ENCODE measurements around the gene CHMP2A. TPM values are rescaled to one million over a fixed set of nuclear protein-coding genes. Genes with fewer than 3 reads are reported as not detected.

Gene CHMP2A
- total and polyA plus RNA-seq, 2 of the 8 experiments (the other 6 are each of a cell fraction or from before 2014, with no cell fraction given), result 70.0 to 132 TPM

DNA sequence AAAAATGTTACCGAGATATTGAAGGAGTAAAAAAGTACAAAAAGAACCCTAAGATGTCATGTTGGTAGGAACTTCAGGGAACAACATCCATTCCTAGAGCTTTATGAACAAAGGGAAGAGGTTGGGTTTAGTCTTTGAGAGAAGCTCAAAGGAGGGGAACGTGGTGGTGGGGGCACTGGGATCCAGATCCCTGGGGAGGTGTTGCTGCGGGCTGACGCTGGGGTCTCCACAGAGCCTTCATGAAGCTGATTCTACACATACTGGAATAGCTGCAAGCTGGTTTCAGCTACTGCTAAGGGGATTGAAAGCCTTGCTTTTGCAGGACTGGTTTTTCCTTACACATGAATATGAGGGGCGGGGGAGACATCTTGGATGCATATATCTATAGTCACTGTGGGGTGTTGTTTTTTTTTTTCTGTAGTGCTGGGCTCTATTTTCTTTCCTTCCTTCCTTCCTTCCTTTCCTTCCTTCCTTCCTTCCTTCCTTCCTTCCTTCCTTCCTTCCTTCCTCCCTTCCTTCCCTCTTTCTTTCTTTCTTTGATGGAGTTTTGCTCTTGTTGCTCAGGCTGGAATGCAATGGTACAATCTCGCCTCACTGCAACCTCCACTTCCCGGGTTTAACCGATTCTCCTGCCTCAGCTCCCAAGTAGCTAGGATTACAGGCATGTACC lies 24.7 kb upstream of the CHMP2A start:
- H3K23me2 ChIP-seq (ENCODE audit: low read depth, low read length), result peaks cover 5% of the 10 kb centered on the region
- no peak overlapping the region for H2AK5ac ChIP-seq (ENCODE audit: low read depth, low read length)
- H2BK5ac ChIP-seq (ENCODE audit: low read depth, low read length), result no peak overlapping the region
- peaks cover 0 to 8% (median 0%) of the 10 kb centered on the region in 4 experiments; a peak in 3 of 7 replicates for H3K4me1 ChIP-seq (replicated peaks in 1 of 4; ENCODE audit: control insufficient read depth in 3 of 4, insufficient read depth in 4 of 4, low read length in 3 of 4)
- H3K27ac ChIP-seq (ENCODE audit: low read depth, low read length), result no peak overlapping the region
- no peak overlapping the region for H2BK20ac ChIP-seq (ENCODE audit: low read length)
- H3K18ac ChIP-seq (ENCODE audit: extremely low read depth, low read length), result no peak overlapping the region
- no peaks in the 10 kb centered on the region for H3K27me3 ChIP-seq (replicated peaks in 1 of 4; ENCODE audit: control insufficient read depth in 3 of 4, extremely low read depth in 1 of 4, insufficient read depth in 3 of 4, low read length in 3 of 4)
- peaks cover 0 to 11% of the 10 kb centered on the region in 2 experiments for H4K20me1 ChIP-seq (replicated peaks in 1 of 2; ENCODE audit: control insufficient read depth in 1 of 2, insufficient read depth in 2 of 2, low read length in 2 of 2)
- no peaks in the 10 kb centered on the region for H3K9me3 ChIP-seq (ENCODE audit: insufficient read depth in 2 of 2, low read depth in 1 of 2, low read length in 1 of 2)
- no peak overlapping the region for H2BK15ac ChIP-seq (ENCODE audit: low read length)
- peaks cover 0 to 3% (median 0%) of the 10 kb centered on the region in 4 experiments; a peak in 1 of 8 replicates for H3K36me3 ChIP-seq (ENCODE audit: control insufficient read depth in 2 of 4, insufficient read depth in 4 of 4, low read length in 3 of 4)
- FAIRE-seq (no peak), DNase-seq (ENCODE audit: low read depth in 1 of 2, low spot score in 2 of 2) (no peak)
- H3K23ac ChIP-seq (ENCODE audit: insufficient read length), result no peak overlapping the region
- 92% methylated on average over 8 of the region's 8 CpGs; no CpG with 5 or more reads in 1 of the 2 experiments for WGBS, 2 experiments (ENCODE audit: extremely low coverage in 1 of 2, insufficient coverage in 1 of 2, insufficient read length in 1 of 2, insufficient replicate concordance in 2 of 2, low coverage in 1 of 2, low lambda C conversion rate in 2 of 2, missing lambda C conversion rate in 1 of 2)
- no peak overlapping the region for H4K8ac ChIP-seq (ENCODE audit: extremely low read depth, insufficient read depth, low read length)
- no peak overlapping the region for H3K9ac ChIP-seq (replicated peaks in 1 of 4; ENCODE audit: extremely low read depth in 1 of 4, low read depth in 3 of 4, low read length in 3 of 4)
- H3K79me2 ChIP-seq (ENCODE audit: control insufficient read depth in 1 of 2, insufficient read depth in 2 of 2, low read length in 2 of 2), result peaks cover 0 to 3% of the 10 kb centered on the region in 2 experiments; a peak in 1 of 4 replicates
- no peak overlapping the region for H2BK12ac ChIP-seq (ENCODE audit: low read depth, low read length)
- no peak overlapping the region for H2BK120ac ChIP-seq (replicated peaks; ENCODE audit: low read depth, low read length)
- no peak overlapping the region for H2AFZ ChIP-seq (ENCODE audit: low read length)
- no peak overlapping the region for H4K91ac ChIP-seq (replicated peaks; ENCODE audit: insufficient read length, low read length)
- no peak overlapping the region for H4K5ac ChIP-seq (ENCODE audit: insufficient read length, low read depth, low read length)
- POLR2A ChIA-PET (ENCODE audit: partially characterized antibody), result interaction anchor here (1.2 to 8.4 kb wide), 4 partner anchors 34 to 79 kb away, joined by 3 to 82 read pairs (median 6); partner anchors contain the start of gene ZBTB45
- H3K4ac ChIP-seq (replicated peaks; ENCODE audit: insufficient read length, low read depth, low read length), result no peak overlapping the region
- no peak overlapping the region for H3K56ac ChIP-seq (replicated peaks; ENCODE audit: insufficient read length, low read depth, low read length)
- CTCF ChIA-PET (ENCODE audit: partially characterized antibody), result interaction anchor here (0.7 to 3.0 kb wide), 9 partner anchors 12 to 75 kb away, joined by 3 to 24 read pairs (median 8); partner anchors contain the start of genes CHMP2A, UBE2M and ZBTB45
- H3K4me3 ChIP-seq (ENCODE audit: extremely low read depth in 1 of 4, insufficient read depth in 2 of 4, low read depth in 3 of 4, low read length in 4 of 4), result no peak overlapping the region
- no peak overlapping the region for H3K14ac ChIP-seq (ENCODE audit: insufficient read length)
- H3K79me1 ChIP-seq (ENCODE audit: low read depth, low read length), result no peaks in the 10 kb centered on the region
- no peak overlapping the region for H3K4me2 ChIP-seq (ENCODE audit: insufficient read depth in 1 of 2, low read depth in 2 of 2, low read length in 2 of 2)
- TF ChIP-seq BCL11A (IDR thresholded peaks at IDR 0.05; ENCODE audit: low read depth in 2 of 2, low read length in 2 of 2) (no peak), SP4 (IDR thresholded peaks at IDR 0.05; ENCODE audit: low read length) (no peak), RNF2 (IDR thresholded peaks at IDR 0.05; ENCODE audit: borderline replicate concordance, low read depth, low read length, missing control alignments, poor library complexity, severe bottlenecking) (no peak), CBX5 (IDR thresholded peaks at IDR 0.05; ENCODE audit: low read depth, low read length) (no peak), GTF2F1 (IDR thresholded peaks at IDR 0.05; ENCODE audit: borderline replicate concordance, low read depth, low read length) (no peak), GABPA (IDR thresholded peaks at IDR 0.05; ENCODE audit: borderline replicate concordance, insufficient read depth, low read length) (no peak), FOSL1 (IDR thresholded peaks at IDR 0.05; ENCODE audit: insufficient read depth, low read depth, low read length) (no peak), TCF12 (IDR thresholded peaks at IDR 0.05; ENCODE audit: low read depth, low read length) (no peak), RAD21 (IDR thresholded peaks at IDR 0.05 in 1 of 2, conservative IDR thresholded peaks at IDR 0.05 in 1 of 2; ENCODE audit: low read depth in 2 of 2, low read length in 2 of 2) (no peak)
- TF ChIP-seq, protein P1, sequence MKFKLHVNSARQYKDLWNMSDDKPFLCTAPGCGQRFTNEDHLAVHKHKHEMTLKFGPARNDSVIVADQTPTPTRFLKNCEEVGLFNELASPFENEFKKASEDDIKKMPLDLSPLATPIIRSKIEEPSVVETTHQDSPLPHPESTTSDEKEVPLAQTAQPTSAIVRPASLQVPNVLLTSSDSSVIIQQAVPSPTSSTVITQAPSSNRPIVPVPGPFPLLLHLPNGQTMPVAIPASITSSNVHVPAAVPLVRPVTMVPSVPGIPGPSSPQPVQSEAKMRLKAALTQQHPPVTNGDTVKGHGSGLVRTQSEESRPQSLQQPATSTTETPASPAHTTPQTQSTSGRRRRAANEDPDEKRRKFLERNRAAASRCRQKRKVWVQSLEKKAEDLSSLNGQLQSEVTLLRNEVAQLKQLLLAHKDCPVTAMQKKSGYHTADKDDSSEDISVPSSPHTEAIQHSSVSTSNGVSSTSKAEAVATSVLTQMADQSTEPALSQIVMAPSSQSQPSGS (IDR thresholded peaks at IDR 0.05; ENCODE audit: low read length), result no peak

All from H1 (cell line).